Astrocyte (in vitro differentiated cells and primary cell): ENCODE measurements around the gene AP3S2.

Experiments used
- EZH2 ChIP-seq: IDR thresholded peaks from 2 replicates; pipeline ENCODE4 v1.6.1; 2012; ENCODE audit warnings: mild to moderate bottlenecking, low read length, inconsistent platforms; ENCODE audit not compliant: insufficient read depth
- TF ChIP-seq, protein P1 (sequence below): IDR thresholded peaks from 2 replicates; pipeline ENCODE4 v1.5.1; 2011; ENCODE audit warnings: low read depth, mild to moderate bottlenecking, inconsistent platforms, low read length, moderate library complexity; ENCODE audit not compliant: insufficient read depth

DNA sequence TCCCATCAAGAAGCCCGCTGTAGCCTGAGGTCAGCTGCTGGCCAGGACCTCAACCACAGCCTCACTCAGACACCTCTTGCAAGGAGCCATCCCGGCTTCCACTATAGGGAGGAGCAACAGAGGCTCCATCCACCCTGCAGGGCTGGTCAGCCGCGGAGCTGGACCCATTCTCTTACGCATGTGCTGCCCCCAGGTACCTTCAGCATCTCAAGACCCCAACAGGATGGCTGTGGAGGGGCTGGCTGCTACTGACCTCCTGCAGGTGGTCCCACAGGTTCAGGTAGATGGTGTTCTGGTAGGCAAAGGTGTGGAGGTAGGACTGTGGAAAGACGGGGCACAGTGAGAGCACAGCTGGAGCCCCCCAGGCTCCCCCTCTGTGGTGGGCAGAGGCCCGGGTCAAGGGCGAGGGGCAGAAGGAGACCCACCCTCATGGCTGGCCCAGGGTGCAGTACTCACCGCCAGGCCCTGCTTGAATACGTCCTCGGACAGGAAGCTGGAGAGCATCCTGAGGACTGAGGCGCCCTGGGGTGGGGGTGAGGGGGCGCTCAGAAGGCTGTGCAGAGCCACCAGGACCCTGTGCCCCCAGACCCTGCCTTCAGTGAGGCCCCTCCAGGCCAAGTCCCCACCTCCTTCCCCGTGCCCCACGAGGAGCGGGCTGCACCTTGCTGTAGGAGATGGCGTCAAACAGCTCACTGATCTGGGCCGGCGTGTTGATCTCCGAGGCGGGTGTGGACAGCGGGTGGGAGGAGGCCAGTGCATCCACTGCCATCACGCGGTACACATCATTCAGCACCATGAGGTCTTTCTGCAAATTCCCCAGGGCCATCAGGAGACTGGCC, 90.6 kb downstream of the AP3S2 start:
- TF ChIP-seq EZH2, result no peak
- TF ChIP-seq, protein P1, sequence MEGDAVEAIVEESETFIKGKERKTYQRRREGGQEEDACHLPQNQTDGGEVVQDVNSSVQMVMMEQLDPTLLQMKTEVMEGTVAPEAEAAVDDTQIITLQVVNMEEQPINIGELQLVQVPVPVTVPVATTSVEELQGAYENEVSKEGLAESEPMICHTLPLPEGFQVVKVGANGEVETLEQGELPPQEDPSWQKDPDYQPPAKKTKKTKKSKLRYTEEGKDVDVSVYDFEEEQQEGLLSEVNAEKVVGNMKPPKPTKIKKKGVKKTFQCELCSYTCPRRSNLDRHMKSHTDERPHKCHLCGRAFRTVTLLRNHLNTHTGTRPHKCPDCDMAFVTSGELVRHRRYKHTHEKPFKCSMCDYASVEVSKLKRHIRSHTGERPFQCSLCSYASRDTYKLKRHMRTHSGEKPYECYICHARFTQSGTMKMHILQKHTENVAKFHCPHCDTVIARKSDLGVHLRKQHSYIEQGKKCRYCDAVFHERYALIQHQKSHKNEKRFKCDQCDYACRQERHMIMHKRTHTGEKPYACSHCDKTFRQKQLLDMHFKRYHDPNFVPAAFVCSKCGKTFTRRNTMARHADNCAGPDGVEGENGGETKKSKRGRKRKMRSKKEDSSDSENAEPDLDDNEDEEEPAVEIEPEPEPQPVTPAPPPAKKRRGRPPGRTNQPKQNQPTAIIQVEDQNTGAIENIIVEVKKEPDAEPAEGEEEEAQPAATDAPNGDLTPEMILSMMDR, result no peak
